H1 (cell line): Measurements from ENCODE around the gene MAPKAPK2. TPM values are rescaled to one million over a fixed set of nuclear protein-coding genes. Genes with fewer than 3 reads are reported as not detected.

Source experiments
- CHD2 ChIP-seq: IDR thresholded peaks from 2 replicates; pipeline ENCODE4 v1.6.1; 2012; ENCODE audit warnings: low read length, improper control_type of control experiment
- KDM5A ChIP-seq: fragments of 200-600 bp; IDR thresholded peaks from 2 replicates; pipeline ENCODE4 v1.7.1; 2012; ENCODE audit warnings: mild to moderate bottlenecking, low read length, inconsistent platforms, mixed read lengths
- MAX ChIP-seq: IDR thresholded peaks from 2 replicates; pipeline ENCODE4 v1.6.1; 2012; ENCODE audit warnings: inconsistent platforms
- RXRA ChIP-seq: IDR thresholded peaks from 2 replicates; pipeline ENCODE4 v1.6.1; 2011; ENCODE audit warnings: low read depth, mild to moderate bottlenecking, low read length, moderate library complexity; ENCODE audit not compliant: insufficient read depth
- SP4 ChIP-seq: IDR thresholded peaks from 2 replicates; pipeline ENCODE4 v1.6.1; 2012; ENCODE audit warnings: low read length, inconsistent platforms
- polyA plus RNA-seq, 7 experiments: library from polyadenylated mRNA; depleted of rRNA in 3 of 7; stranded (reverse) in 5 of 7; unstranded in 2 of 7; fragments of >200 nt in 5 of 7; fragments of 200-250 nt in 2 of 7; gene quantifications; 1 replicate in 5 of 7; 2 replicates in 1 of 7; 4 replicates in 1 of 7; pipeline versions ENCODE4 v1.2.1 to v1.2.3, GENCODE V29; 2011 to 2013; ENCODE audit warnings: missing spikeins in 2 of 7, mixed read lengths in 2 of 7
- total RNA-seq: library from RNA; stranded (reverse); fragmentation: NEBNext Ultra II Directional; extraction: Animal tissue kit (Norgen Biotek cat#: 25700); gene quantifications from 2 replicates; pipeline ENCODE4 v1.2.1, GENCODE V29; 2021
- TF ChIP-seq, protein P1 (sequence below): IDR thresholded peaks from 2 replicates; pipeline ENCODE4 v1.6.1; 2011; ENCODE audit warnings: low read depth, mild to moderate bottlenecking, low read length; ENCODE audit not compliant: insufficient read depth

MAPKAPK2 gene
- total and polyA plus RNA-seq, 2 of the 8 experiments (the other 6 are each of a cell fraction or from before 2014, with no cell fraction given), result 27.5 to 44.9 TPM

DNA sequence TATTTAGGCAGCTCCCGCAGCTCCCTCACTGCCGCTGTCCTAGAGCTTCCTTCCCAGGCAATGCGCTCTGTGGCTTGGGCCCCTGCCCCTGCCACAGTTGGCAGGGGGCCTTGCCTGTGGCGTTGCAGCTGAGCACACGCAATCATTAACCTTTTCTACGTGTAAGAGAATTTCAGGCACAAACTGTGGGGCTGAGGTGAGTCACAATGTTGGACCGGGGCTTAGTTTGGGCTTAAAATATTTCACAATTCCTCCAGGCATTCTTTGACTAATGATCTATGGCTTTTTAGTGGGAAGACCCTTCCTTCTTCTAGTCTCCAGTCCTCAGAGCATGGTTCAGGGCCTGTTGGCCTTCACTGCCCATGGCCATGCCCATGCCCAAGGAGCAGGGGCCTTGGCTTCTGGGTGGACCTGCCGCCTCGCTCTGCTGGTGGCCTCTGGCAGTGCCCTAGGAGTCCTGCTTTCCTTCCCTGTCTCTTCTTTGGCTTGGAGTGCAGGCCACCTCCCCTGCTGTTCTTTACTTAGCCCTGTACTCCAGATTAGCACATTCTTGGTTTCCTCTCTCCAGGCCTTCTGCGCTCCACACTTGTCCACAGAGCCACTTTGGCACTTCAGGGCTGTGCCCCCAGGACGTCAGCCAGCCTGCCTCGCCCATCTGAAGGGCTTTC is 39.2 kb downstream of the MAPKAPK2 start (continued):
- TF ChIP-seq, protein P1, sequence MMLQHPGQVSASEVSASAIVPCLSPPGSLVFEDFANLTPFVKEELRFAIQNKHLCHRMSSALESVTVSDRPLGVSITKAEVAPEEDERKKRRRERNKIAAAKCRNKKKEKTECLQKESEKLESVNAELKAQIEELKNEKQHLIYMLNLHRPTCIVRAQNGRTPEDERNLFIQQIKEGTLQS, result no peak
- no peak for TF ChIP-seq RXRA
- no peak for TF ChIP-seq CHD2
- no peak for TF ChIP-seq MAX
- no peak for TF ChIP-seq KDM5A
- no peak for TF ChIP-seq SP4
